Activated CD8-positive, alpha-beta memory T cell treated with anti-CD3 and anti-CD28 coated beads for 1 hour (primary cell): Measurements from ENCODE around the gene KCNK5.

ENCODE experiments used
- DNase-seq, 2 donors: peaks; one replicate each; pipeline ENCODE4 v3.0.0-alpha.2; 2020; ENCODE audit warnings: low read depth in 1 of 2; ENCODE audit errors: extremely low read depth in 1 of 2

KCNK5 gene

GRCh38 chr6:39143238-39143930, 85.9 kb downstream of the KCNK5 start:
- DNase-seq, result no peak

DNA sequence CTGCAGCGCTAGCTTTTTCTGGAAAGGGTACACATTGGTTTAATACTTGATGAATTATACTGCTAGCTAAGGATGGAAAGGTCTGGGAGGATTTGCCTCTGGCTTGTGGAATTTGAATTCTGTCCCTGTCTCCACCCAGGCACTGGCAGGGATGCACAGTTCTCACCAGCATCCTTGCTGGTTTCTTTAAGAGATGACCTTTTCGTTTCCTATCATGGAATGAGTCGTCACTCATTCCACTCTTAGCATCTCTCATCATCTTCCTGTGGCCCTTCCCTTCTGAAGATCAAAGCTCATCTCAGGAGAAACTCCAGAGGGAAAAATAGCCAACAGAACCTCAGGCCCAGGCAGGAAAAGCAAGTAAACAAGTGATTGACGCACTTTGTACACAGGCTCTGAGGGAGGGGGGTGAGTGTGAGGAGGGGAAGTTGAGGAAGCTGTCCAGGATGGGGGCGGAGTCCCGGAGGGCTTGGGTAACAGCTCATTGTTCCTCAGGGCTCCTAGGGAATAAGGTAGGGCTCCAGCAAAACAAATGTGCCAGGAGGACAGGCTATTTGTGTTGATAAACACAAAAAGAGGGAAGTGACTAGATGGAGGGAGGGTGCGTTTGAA, 88.6 kb downstream of the KCNK5 start:
- DNase-seq, result no peak
